Liver (tissue), 2 donors: Measurements from ENCODE around the gene ZNRD2.

Experiments used
- EGR1 ChIP-seq, 2 donors: IDR thresholded peaks; 2 replicates each; pipeline ENCODE4 v1.6.1; 2016 to 2018; ENCODE audit warnings: antibody characterized with exemption in 2 of 2, low read depth in 2 of 2
- REST ChIP-seq: IDR thresholded peaks from 2 replicates; pipeline ENCODE4 v1.6.1; 2016; ENCODE audit warnings: antibody characterized with exemption, mild to moderate bottlenecking
- TAF1 ChIP-seq: conservative IDR thresholded peaks from 2 replicates; pipeline ENCODE4 v1.6.1; 2016; ENCODE audit warnings: antibody characterized with exemption, mild to moderate bottlenecking
- donor health status: healthy.

DNA sequence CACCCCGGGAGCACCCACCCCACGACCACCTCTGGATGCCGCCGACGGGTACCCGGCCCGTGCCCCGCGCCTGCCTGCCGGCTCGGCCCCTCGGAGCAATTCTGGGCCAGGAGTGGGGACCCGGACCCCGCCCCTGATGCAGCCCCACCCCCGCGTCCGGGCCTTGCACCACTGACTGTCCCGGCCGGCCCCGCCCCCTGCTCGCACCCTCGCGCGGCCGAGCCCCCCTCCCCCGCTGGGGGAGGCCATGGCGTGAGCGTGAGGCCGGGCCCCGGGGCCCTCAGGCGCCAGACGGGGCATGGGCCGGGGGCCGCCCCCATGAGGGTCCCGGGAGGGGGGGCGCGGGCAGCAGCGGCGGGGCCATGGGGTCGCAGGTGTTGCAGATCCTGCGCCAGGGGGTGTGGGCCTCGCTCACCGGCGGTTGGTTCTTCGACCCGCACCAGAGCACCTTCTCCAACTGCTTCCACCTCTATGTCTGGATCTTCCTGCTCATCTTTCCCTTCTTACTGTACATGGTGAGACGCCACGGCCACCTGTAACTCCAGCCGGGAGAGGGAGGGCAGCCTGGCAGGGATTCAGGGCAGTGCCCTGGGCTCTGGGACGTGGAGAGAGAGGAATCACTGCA lies 45.8 kb downstream of the ZNRD2 start:
- TF ChIP-seq EGR1 (IDR thresholded peaks at IDR 0.05; ENCODE audit: low read depth in 2 of 2), result no peak
- TF ChIP-seq TAF1, result no peak
- TF ChIP-seq REST, result no peak
